Stimulated activated naive CD8-positive, alpha-beta T cell treated with anti-CD3 and anti-CD28 coated beads, Interleukin-15, amount 100 ng/mL, for 72 hours (primary cell): ENCODE results near the gene BMP7.

ENCODE experiments used
- ATAC-seq: fragments of 150-1000 bp; cut with Tn5 transposase; 2 replicates; pipeline ENCODE4 v1.10.0; 2021; ENCODE audit warnings: mild to moderate bottlenecking, moderate library complexity
- DNase-seq, 2 donors: peaks; one replicate each; pipeline ENCODE4 v3.0.0; 2021 to 2022
- H3K27ac Mint-ChIP-seq, 2 donors: one replicate each; pipeline ENCODE4 v1.8.0; 2022; ENCODE audit warnings: mild to moderate bottlenecking in 2 of 2, mixed read lengths in 2 of 2, moderate library complexity in 2 of 2
- H3K27me3 Mint-ChIP-seq: one replicate; pipeline ENCODE4 v1.8.0; 2022; ENCODE audit warnings: mixed read lengths
- H3K4me1 Mint-ChIP-seq: one replicate; pipeline ENCODE4 v1.8.0; 2022; ENCODE audit warnings: mild to moderate bottlenecking, mixed read lengths
- H3K4me3 Mint-ChIP-seq, 2 donors: one replicate each; pipeline ENCODE4 v1.8.0; 2022; ENCODE audit warnings: mild to moderate bottlenecking in 2 of 2, mixed read lengths in 2 of 2, moderate library complexity in 1 of 2
- H3K9me3 Mint-ChIP-seq, 2 donors: one replicate each; pipeline ENCODE4 v1.8.0; 2022; ENCODE audit warnings: mixed read lengths in 2 of 2

The BMP7 gene

DNA sequence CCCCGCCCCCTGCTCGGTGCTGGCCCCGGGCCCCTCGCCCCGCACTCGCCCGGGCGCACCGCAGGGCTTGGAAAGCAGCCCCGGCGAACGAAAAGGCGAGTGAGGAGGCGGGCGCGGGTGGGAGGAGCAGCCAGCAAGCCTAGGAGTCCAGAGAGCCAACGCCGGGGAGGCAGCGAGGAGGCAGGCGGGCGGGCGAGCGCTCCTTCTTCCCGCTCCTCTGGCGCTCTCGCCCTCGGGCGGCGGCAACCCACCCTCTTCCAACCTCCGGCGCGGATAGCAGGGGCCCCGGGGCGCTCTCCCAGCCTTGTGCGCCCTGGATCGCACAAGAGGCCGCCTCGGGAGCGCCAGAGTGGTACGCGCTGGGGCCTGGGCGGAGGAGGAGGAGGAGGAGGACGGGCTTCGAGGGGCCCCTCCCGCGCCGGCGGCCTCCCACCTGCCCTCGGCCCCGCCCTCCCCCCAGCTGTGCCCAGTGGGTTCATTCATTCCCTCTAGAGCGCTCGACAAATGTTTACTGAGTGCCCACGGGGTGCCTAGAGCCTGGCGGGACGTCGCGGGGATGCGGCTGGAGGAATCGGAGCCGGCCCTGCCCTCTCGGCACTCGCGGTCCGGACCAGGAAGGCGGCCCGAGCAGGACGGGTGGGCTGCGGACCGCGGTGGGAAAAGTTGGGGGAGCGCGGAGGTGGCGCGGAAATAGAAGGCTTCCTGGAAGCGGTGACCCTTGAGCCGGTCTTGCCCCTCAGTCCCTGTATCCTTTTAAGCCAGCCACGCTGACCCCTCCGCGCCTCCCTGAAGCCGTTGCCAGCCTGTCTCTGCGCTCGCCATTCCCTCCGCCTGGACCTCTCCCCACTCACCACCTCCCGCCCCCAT is at the start of gene BMP7:
TSS of gene BMP7 (minus strand) at position 351 of the 867 bp plus-strand sequence. CDS start 519 bp downstream, outside the sequence.
- Mint-ChIP-seq H3K9me3 (no peaks in the 10 kb centered on the region), H3K27me3 (peaks cover 96% of the 10 kb centered on the region), H3K4me1 (peaks cover 26% of the 10 kb centered on the region), H3K27ac (peak within 1 kb of the TSS in 1 of 2 donors; percentile 85), H3K4me3 (peak within 1 kb of the TSS in 1 of 2 donors; percentile 55)
- no peak for DNase-seq
- peak; percentile 31 for ATAC-seq

DNA sequence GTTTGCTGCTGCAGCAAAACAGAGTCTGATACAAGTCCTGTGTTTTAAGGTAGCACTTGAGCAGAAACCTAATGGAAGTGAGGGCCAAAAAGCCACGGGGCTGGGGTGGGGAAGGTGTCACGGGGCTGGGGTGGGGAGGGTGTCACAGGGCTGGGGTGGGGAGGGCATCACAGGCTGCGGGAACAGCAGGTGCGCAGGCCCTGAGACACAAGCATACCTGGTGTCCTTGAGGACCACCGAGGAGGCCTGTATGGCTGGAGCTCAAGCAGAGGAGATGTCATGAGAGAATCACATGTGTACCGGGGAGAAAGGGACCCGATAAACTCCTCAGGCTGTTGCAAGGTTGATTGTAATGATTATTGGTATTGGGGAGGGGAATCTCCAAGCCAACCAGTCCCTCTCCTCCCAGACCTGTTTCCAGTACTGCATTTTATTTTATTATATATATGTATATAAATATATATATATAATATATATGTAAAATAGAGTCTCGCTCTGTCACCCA is 49.6 kb upstream of the BMP7 start:
- Mint-ChIP-seq H3K27ac (no peak overlapping the region), H3K27me3 (peaks cover 17% of the 10 kb centered on the region), H3K4me1 (no peaks in the 10 kb centered on the region), H3K4me3 (no peak overlapping the region), H3K9me3 (no peaks in the 10 kb centered on the region)
- no peak for DNase-seq
- ATAC-seq: no peak

DNA sequence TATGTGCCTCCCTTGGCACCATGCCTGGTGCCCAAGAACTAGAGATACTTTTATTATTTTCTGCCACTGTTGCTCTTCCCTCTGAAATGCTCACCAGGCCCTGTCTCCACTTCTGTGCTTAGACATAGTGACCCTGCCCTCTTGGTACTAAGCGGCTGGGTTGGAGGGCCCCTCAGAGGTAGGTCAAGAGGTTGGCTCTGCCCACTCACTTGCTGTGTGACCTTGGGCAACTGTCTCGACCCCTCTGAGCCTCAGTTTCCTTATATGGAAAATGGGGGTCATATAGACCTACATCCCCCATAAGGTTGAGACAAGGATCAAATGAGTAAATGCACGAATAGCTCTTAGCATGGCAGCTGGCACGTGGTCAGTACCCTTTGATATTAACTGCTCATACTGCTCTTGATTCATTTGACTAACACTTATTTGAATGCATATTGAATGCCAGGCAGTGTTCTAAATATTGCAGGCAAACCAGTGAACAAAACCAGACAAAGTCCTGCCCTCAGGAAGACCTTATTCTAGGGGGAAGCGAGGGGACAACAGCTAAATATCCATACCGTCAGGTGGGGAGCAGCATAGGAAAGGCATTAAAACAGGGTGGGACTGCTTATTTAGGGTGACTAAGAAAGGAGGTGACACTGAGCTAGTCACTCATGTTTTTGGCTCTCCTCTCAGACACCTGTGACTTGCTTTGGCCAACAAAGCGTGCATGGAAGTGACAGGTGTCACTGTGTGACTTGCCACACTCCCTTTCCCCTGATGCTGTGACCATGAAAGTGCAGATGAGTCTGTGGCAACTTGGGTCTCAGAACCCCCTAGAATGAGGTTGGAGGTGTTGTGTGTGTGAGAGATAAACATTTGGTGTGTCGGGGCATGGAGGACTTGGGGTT is 48.9 kb upstream of the BMP7 start:
- Mint-ChIP-seq H3K4me3 (no peak overlapping the region), H3K4me1 (no peaks in the 10 kb centered on the region), H3K27ac (no peak overlapping the region), H3K9me3 (no peaks in the 10 kb centered on the region), H3K27me3 (peaks cover 17% of the 10 kb centered on the region)
- ATAC-seq (no peak), DNase-seq (no peak)

DNA sequence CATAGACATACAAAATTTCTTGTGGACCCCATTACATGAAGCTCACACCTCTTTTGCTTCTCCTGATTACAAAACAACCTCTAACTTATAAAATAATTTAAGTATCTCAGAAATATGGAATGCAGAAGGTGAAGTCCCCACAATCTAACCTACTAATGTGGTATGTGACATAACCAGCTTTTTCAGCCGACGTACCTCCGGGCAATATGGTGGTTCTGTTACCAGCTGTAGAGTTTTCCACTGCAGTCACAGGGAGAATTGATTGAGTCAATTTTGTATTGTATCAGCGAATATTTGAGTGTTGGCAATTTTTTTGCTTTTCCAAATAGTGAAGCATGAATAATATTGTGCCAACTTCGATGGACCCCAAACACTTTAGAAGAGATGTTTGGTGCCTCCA is 47.5 kb upstream of the BMP7 start:
- Mint-ChIP-seq H3K27ac (no peak overlapping the region), H3K9me3 (no peaks in the 10 kb centered on the region), H3K27me3 (peaks cover 15% of the 10 kb centered on the region), H3K4me3 (no peak overlapping the region), H3K4me1 (no peaks in the 10 kb centered on the region)
- DNase-seq (no peak), ATAC-seq (no peak)

DNA sequence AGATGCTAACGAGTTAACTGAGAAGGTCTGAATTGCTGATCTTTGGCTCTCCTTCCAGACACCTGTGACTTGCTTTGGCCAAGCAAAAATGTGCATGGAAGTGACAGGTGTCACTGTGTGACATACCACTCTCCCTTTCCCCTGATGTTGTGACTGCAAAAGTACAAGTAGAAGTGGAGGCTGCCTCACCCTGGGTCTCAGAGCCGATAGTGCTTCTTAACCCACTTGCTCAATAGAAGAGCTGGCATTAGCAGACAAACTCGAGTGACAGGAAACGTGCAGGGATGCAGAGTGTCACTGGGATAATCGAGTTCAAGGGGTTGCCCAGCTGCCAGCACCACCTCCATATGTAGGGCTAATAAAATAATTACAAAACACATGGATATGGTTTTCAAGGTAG is 46.8 kb upstream of the BMP7 start:
- Mint-ChIP-seq H3K4me1 (no peaks in the 10 kb centered on the region), H3K27ac (no peak overlapping the region), H3K4me3 (no peak overlapping the region), H3K27me3 (peaks cover 8% of the 10 kb centered on the region), H3K9me3 (no peaks in the 10 kb centered on the region)
- DNase-seq: no peak
- ATAC-seq: no peak

DNA sequence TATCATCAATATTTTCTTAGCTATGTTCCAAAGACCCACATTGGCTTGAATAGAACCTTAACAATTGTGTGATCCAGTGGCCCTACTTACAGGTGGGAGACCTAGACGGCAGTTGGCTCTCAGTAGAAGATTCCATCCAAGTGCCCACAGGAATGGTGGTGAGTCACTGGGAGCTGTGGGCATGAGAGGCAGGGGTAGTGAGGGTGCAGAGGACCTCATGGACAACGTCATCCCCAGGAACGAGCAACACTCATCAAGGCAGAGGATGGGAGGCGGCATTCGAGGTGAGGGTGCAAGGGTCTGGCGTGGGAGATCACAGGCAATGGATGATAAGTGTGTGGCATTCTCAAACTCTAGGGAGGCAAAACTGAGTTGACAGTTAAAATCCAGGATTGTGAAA is 45.7 kb upstream of the BMP7 start:
- no peak overlapping the region for H3K4me3 Mint-ChIP-seq
- no peak for ATAC-seq
- H3K27ac Mint-ChIP-seq: no peak overlapping the region
- no peaks in the 10 kb centered on the region for H3K9me3 Mint-ChIP-seq
- no peaks in the 10 kb centered on the region for H3K4me1 Mint-ChIP-seq
- peaks cover 7% of the 10 kb centered on the region for H3K27me3 Mint-ChIP-seq
- DNase-seq: no peak

DNA sequence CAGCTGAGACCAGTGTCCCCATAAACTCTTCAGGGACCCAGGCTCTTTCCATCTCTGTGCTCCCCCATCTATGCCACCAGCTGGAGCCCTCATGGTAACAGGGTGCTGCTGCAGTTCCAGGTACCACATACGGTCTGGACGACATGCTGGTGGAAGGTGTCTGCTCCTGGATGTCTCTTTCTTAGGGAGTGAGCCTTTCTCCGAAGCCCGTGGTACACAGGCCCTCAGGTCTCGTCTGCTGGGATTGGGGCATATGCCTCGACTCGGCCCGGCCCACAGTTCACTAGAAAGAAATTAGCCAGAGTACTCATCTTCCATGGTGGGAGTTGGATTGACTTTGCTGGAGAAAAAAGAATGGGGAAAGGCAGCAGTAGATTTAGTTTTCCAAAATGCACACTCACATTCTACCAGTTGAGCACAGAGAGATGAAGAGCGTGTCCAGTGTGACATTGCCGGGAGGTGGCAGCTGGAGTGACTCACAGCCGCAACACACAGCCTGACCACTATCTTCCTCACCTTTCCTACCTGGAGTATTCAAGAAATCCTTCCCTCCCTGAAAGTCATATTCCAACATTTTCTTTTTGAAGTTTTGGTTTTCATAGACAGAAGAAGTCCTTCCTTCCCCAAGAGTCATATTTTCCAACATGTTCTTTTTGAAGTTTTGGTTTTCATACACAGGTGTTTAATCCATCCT is 44.5 kb upstream of the BMP7 start:
- DNase-seq: no peak
- Mint-ChIP-seq H3K4me3 (no peak overlapping the region), H3K9me3 (no peaks in the 10 kb centered on the region), H3K4me1 (no peaks in the 10 kb centered on the region), H3K27me3 (peaks cover 11% of the 10 kb centered on the region), H3K27ac (no peak overlapping the region)
- no peak for ATAC-seq

DNA sequence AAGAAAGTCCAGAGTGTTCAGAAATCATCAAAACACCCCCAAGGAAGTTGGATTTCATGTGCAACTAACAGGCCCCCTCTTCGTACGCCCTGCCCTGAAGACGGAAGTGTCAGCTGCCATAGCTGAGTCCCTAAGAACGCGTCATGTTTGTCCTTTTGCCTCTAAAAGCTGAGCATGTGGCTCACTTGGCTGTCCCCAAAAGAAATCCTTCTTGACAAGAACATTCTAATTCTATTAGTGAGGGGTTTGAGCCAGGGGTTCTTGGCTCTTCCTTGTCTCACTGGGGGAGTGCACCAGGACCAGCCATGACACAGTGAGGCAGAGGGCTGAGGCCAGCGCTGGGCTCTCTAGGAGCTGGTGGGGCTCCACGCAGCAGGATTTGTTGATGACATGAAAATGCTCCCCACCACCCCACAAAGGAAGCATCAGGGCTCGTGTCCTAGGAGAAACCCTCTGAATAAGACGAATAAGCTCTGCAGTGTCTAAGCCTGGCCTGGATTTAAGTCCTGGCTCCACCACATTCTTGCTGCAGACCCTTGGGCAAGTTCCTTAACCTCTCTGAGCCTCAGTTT is 43.2 kb upstream of the BMP7 start:
- no peaks in the 10 kb centered on the region for H3K9me3 Mint-ChIP-seq
- no peak for DNase-seq

DNA sequence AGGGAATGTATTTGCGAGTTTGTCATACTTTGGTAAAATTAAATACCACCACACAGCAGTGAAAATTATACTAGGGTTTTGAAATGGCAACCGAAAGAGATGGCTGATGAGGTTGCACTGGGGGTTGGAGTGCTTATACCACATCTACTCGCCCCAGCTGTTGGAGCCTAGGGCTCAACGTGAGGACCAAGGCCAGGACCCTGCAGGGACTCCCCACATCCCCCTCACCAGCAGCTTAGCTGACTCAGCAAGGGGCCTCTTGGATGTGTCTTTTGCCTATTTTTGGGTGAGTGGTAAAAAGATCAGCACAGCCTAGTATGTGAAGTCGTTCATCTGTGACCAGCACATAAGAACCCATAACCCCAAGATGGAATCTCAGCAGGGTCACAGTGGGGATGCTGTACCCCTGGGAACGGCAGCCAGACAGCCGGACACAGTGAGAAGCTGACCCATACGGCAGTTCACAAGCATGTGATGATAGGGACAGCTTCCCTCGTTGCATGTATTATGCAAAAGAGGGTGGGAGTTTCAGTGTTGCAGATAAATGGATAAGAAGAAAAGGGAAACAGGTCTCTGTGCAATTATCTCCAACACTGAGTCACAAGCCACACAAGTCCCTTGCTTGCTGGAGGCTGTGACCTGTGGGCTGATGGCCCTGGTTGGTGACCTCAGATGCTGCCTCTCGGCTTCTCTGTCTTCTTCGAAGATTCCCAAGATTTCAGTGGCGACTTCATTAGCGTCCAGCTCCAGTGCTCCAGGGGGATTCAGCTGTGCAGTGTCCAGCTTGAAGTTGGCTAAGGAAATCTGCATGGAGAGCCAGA is 42.2 kb upstream of the BMP7 start:
- DNase-seq: no peak
- Mint-ChIP-seq H3K4me1 (no peaks in the 10 kb centered on the region), H3K9me3 (no peaks in the 10 kb centered on the region), H3K27me3 (peaks cover 22% of the 10 kb centered on the region), H3K4me3 (no peak overlapping the region), H3K27ac (no peak overlapping the region)
- ATAC-seq: no peak

More for the DNA sequence above, 43.2 kb upstream of the BMP7 start:
- no peak overlapping the region for H3K4me3 Mint-ChIP-seq
- H3K4me1 Mint-ChIP-seq: no peaks in the 10 kb centered on the region
- H3K27me3 Mint-ChIP-seq: peaks cover 19% of the 10 kb centered on the region
- no peak overlapping the region for H3K27ac Mint-ChIP-seq
- no peak for ATAC-seq

DNA sequence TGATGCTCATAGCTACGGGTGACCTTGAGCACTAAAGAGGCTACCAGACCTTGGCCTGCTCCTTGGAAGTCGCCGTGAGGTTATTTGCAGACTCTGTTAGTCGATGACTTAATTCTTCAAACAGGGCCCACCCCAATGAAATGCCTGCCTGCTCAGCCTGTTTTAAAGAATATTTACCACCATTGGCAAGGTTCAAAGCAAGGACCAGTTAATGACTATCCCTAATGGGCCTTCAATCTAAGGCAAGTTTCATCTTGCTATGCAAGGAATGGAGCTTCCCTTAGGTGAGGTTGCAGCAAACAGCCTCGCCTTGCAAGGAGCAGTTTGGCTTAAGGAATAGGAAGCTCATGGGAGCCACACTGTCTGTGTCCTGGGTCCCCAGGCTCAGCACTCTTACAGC is 40.3 kb upstream of the BMP7 start:
- no peak overlapping the region for H3K4me3 Mint-ChIP-seq
- DNase-seq (no peak), ATAC-seq (no peak)
- H3K27ac Mint-ChIP-seq: no peak overlapping the region
- H3K27me3 Mint-ChIP-seq: peaks cover 23% of the 10 kb centered on the region
- no peaks in the 10 kb centered on the region for H3K4me1 Mint-ChIP-seq
- no peaks in the 10 kb centered on the region for H3K9me3 Mint-ChIP-seq

DNA sequence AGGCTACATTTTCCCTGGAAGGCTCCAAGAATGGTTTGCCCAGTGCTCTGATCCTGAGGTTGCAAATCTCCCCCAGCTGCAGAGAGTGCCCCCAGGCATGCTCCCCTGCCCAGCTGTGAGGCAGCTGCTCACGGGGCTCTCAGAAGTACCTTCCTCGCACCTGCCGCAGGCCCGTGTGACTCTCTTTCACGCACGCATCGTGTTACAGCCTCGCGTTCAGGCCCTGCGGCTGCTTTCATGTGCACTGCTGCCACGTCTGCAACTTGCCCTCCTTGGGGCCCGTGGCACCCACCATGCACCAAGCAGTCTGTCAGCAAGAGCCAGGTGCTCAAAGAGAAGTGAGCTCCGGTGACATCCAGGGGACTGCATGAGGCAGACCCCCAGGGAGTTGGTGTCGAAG is 34.6 kb upstream of the BMP7 start:
- Mint-ChIP-seq H3K27ac (no peak overlapping the region), H3K27me3 (peaks cover 27% of the 10 kb centered on the region), H3K4me3 (no peak overlapping the region), H3K9me3 (no peaks in the 10 kb centered on the region), H3K4me1 (no peaks in the 10 kb centered on the region)
- ATAC-seq: no peak
- DNase-seq: no peak

DNA sequence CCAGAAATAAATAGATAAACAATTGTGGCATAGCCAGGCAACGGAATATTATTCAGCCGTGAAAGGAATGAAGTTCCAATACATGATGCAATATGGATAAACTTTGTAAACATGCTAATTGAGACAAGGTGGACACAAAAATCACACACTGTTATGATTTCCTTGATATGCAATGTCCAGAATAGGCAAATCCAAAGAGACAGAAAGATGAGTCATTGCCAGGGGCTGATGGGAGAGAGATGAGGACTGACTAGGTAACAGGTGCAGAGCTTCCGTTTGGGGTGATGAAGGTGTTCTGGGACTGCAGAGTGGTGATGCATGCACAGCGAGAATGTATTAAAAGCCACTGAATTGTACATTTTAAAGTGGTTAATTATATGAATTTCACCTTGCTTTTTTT is 32.0 kb upstream of the BMP7 start:
- Mint-ChIP-seq H3K27me3 (peaks cover 22% of the 10 kb centered on the region), H3K27ac (no peak overlapping the region), H3K4me3 (no peak overlapping the region), H3K9me3 (no peaks in the 10 kb centered on the region), H3K4me1 (no peaks in the 10 kb centered on the region)
- DNase-seq (no peak), ATAC-seq (no peak)

DNA sequence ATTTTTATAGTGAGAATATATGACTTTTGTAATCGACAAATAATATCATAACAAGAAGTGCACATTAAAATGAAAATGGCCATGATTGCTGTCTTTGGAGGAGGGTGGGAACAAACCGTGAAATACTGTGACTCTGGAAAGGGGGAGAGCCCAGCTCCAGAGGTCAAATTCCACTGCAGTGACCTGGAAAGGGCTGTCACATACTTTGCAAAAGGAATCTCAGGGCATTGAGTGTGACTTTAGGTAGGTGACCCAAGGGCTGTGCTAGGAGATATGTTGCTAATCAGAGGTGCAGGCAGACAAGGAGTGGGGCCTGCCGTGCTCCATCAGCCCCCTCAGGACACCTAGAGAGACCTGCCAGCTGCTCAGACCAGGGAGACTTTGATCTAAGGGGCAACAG is 28.1 kb upstream of the BMP7 start:
- no peak for ATAC-seq
- Mint-ChIP-seq H3K27ac (peak overlapping the region in 1 of 2 donors; percentile 21), H3K27me3 (peaks cover 53% of the 10 kb centered on the region), H3K9me3 (no peaks in the 10 kb centered on the region), H3K4me3 (no peak overlapping the region), H3K4me1 (no peaks in the 10 kb centered on the region)
- no peak for DNase-seq

DNA sequence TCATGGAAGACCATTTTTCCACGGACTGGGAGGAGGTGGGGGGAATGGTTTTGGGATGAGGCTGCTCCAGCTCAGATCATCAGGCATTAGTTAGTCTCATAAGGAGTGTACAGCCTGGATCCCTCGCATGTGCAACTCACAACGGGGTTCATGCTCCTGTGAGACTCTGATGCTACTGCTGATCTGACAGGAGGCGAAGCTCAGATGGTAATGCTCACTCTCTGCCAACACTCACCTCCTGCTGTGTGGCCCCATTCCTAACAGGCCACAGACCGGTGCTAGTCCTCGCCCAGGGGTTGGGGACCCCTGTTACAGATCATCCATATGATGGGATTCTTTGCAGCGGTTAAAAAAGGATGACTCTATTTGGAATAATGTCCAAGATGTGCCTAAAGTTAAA is 27.6 kb upstream of the BMP7 start:
- Mint-ChIP-seq H3K9me3 (no peaks in the 10 kb centered on the region), H3K27ac (no peak overlapping the region), H3K4me3 (no peak overlapping the region), H3K4me1 (no peaks in the 10 kb centered on the region), H3K27me3 (peaks cover 54% of the 10 kb centered on the region)
- DNase-seq (no peak), ATAC-seq (no peak)
